SK-N-SH (cell line): ENCODE results near the gene METTL1. TPM values are rescaled to one million over a fixed set of nuclear protein-coding genes. Genes with fewer than 3 reads are reported as not detected.

Experiments
- CTCF ChIA-PET: fragments of 300-600, 350-600 bp; formaldehyde crosslinking; extraction: SDS; loops from one replicate; lab custom pipeline; 2021; lab: Yijun Ruan, JAX
- POLR2A ChIA-PET: fragments of 350-600 bp; sonication (Branson Sonifier 250); formaldehyde crosslinking; extraction: SDS; loops from one replicate; lab custom pipeline; 2020; ENCODE audit warnings: antibody characterized with exemption, inconsistent platforms; lab: Yijun Ruan, JAX
- DNase-seq: peaks from one replicate; pipeline ENCODE4 v3.0.0; 2012
- H2AFZ ChIP-seq: fragments of 200-600 bp; sonication (generic); 2 replicates; pipeline ENCODE4 v1.8.1; 2016; ENCODE audit warnings: antibody characterized with exemption, mild to moderate bottlenecking, low read depth
- H3F3A ChIP-seq: fragments of 200-600 bp; sonication (generic); replicated peaks from 2 replicates; pipeline ENCODE3; 2016; ENCODE audit warnings: antibody characterized with exemption, mild to moderate bottlenecking; ENCODE audit not compliant: insufficient read depth
- H3K27ac ChIP-seq, 2 experiments: fragments of 200-500 bp in 1 of 2; fragments of 200-600 bp in 1 of 2; sonication (Bioruptor generic) in 1 of 2; sonication (generic), shearing (Covaris generic) in 1 of 2; 2 replicates each; pipeline versions ENCODE4 v1.5.1 to v1.6.1; 2014 to 2016; ENCODE audit warnings: low read depth in 2 of 2, inconsistent platforms in 1 of 2, low read length in 1 of 2, mild to moderate bottlenecking in 1 of 2, mixed read lengths in 1 of 2
- H3K27me3 ChIP-seq: fragments of 200-600 bp; sonication (generic), shearing (Covaris generic); 2 replicates; pipeline ENCODE4 v1.6.1; 2016; ENCODE audit warnings: mixed run types; ENCODE audit not compliant: insufficient read depth
- H3K36me3 ChIP-seq, 2 experiments: fragments of 200-500 bp in 1 of 2; fragments of 200-600 bp in 1 of 2; sonication (Bioruptor generic) in 1 of 2; sonication (generic) in 1 of 2; replicated peaks in 1 of 2; 2 replicates each; pipeline versions ENCODE3 to v1.5.1; 2014 to 2016; ENCODE audit warnings: low read length in 1 of 2, mild to moderate bottlenecking in 1 of 2; ENCODE audit not compliant: insufficient read depth in 2 of 2, control insufficient read depth in 1 of 2
- H3K4me1 ChIP-seq, 2 experiments: fragments of 200-500 bp in 1 of 2; fragments of 200-600 bp in 1 of 2; sonication (Bioruptor generic) in 1 of 2; sonication (generic), shearing (Covaris generic) in 1 of 2; 2 replicates each; pipeline versions ENCODE4 v1.5.1 to v1.6.1; 2014 to 2016; ENCODE audit warnings: low read depth in 1 of 2, low read length in 1 of 2, mixed run types in 1 of 2; ENCODE audit not compliant: insufficient read depth in 2 of 2, control insufficient read depth in 1 of 2
- H3K4me2 ChIP-seq: fragments of 200-600 bp; sonication (generic), shearing (Covaris generic); 2 replicates; pipeline ENCODE4 v1.6.1; 2017; ENCODE audit warnings: mixed run types
- H3K4me3 ChIP-seq, 2 experiments: fragments of 200-500 bp in 1 of 2; fragments of 200-600 bp in 1 of 2; sonication (Bioruptor generic) in 1 of 2; sonication (generic), shearing (Covaris generic) in 1 of 2; 2 replicates each; pipeline versions ENCODE4 v1.5.1 to v1.8.1; 2014 to 2016; ENCODE audit warnings: low read depth in 2 of 2, inconsistent platforms in 1 of 2, low read length in 1 of 2, mild to moderate bottlenecking in 1 of 2, mixed read lengths in 1 of 2, moderate library complexity in 1 of 2
- H3K79me2 ChIP-seq: fragments of 200-600 bp; sonication (generic); 2 replicates; pipeline ENCODE4 v1.8.1; 2017; ENCODE audit warnings: mild to moderate bottlenecking; ENCODE audit not compliant: insufficient read depth
- H3K9ac ChIP-seq: fragments of 200-600 bp; sonication (generic); 2 replicates; pipeline ENCODE4 v1.6.1; 2017; ENCODE audit warnings: mixed run types
- H3K9me2 ChIP-seq: fragments of 200-600 bp; sonication (generic); 2 replicates; pipeline ENCODE4 v1.6.1; 2017; ENCODE audit warnings: mixed run types
- H3K9me3 ChIP-seq: fragments of 200-600 bp; sonication (generic); 2 replicates; pipeline ENCODE4 v1.6.1; 2017; ENCODE audit warnings: mixed run types, mild to moderate bottlenecking, moderate library complexity
- H4K20me1 ChIP-seq: fragments of 200-600 bp; sonication (generic); 2 replicates; pipeline ENCODE4 v1.6.1; 2017; ENCODE audit warnings: mild to moderate bottlenecking, mixed run types; ENCODE audit not compliant: insufficient read depth
- CTCF ChIP-seq: fragments of 200-600 bp; sonication (generic); IDR thresholded peaks from 2 replicates; pipeline ENCODE4 v1.6.1; 2017; ENCODE audit warnings: antibody characterized with exemption, mild to moderate bottlenecking, moderate library complexity
- ELF1 ChIP-seq: IDR thresholded peaks from 2 replicates; pipeline ENCODE4 v1.4.0; 2012
- EP300 ChIP-seq, 2 experiments: IDR thresholded peaks; 2 replicates each; pipeline versions ENCODE4 v1.4.0 to v1.6.1; 2012; ENCODE audit warnings: borderline replicate concordance in 1 of 2, low read depth in 1 of 2, low read length in 1 of 2
- FOXJ3 ChIP-seq: sonication (generic); formaldehyde crosslinking; IDR thresholded peaks from 2 replicates; pipeline ENCODE4 v1.5.1; 2020; ENCODE audit warnings: mild to moderate bottlenecking, missing genetic modification reagents
- FOXM1 ChIP-seq: IDR thresholded peaks from 2 replicates; pipeline ENCODE4 v1.4.0; 2012; ENCODE audit warnings: low read depth, mild to moderate bottlenecking
- GABPA ChIP-seq: IDR thresholded peaks from 2 replicates; pipeline ENCODE4 v1.4.0; 2012; ENCODE audit warnings: low read depth, mild to moderate bottlenecking
- IRF3 ChIP-seq: fragments of 150-350 bp; IDR thresholded peaks from 2 replicates; pipeline ENCODE4 v1.6.1; 2016; ENCODE audit warnings: mild to moderate bottlenecking, low read depth, low read length
- JUND ChIP-seq: IDR thresholded peaks from 2 replicates; pipeline ENCODE4 v1.4.0; 2012
- MAX ChIP-seq: IDR thresholded peaks from 2 replicates; pipeline ENCODE4 v1.4.0; 2012; ENCODE audit warnings: low read depth
- MEF2A ChIP-seq: IDR thresholded peaks from 2 replicates; pipeline ENCODE4 v1.4.0; 2012; ENCODE audit warnings: low read depth, borderline replicate concordance
- NFIC ChIP-seq: IDR thresholded peaks from 2 replicates; pipeline ENCODE4 v1.4.0; 2012; ENCODE audit warnings: borderline replicate concordance
- NRF1 ChIP-seq: IDR thresholded peaks from 2 replicates; pipeline ENCODE4 v1.6.1; 2012; ENCODE audit warnings: low read depth, mild to moderate bottlenecking, low read length
- PBX3 ChIP-seq: IDR thresholded peaks from 2 replicates; pipeline ENCODE4; 2012
- POLR2AphosphoS5 ChIP-seq: IDR thresholded peaks from 2 replicates; pipeline ENCODE4 v1.6.1; 2012; ENCODE audit warnings: low read depth, low read length
- RAD21 ChIP-seq: IDR thresholded peaks from 2 replicates; pipeline ENCODE4 v1.6.1; 2012; ENCODE audit warnings: mild to moderate bottlenecking, low read length
- RCOR1 ChIP-seq: fragments of 150-350 bp; IDR thresholded peaks from 2 replicates; pipeline ENCODE4 v1.6.1; 2017; ENCODE audit warnings: antibody characterized with exemption, low read length
- RFX5 ChIP-seq: IDR thresholded peaks from 2 replicates; pipeline ENCODE4 v1.6.1; 2012; ENCODE audit warnings: mild to moderate bottlenecking, improper control_type of control experiment, low read length
- SIN3A ChIP-seq: IDR thresholded peaks from 2 replicates; pipeline ENCODE4 v1.6.1; 2012; ENCODE audit warnings: low read depth, mild to moderate bottlenecking, low read length, moderate library complexity, borderline replicate concordance
- TAF1 ChIP-seq: IDR thresholded peaks from 2 replicates; pipeline ENCODE4 v1.6.1; 2012; ENCODE audit warnings: low read depth, mild to moderate bottlenecking, low read length, moderate library complexity, borderline replicate concordance
- TCF12 ChIP-seq: IDR thresholded peaks from 2 replicates; pipeline ENCODE4 v1.4.0; 2012
- USF1 ChIP-seq: IDR thresholded peaks from 2 replicates; pipeline ENCODE4 v1.4.0; 2012; ENCODE audit warnings: low read depth, borderline replicate concordance
- YY1 ChIP-seq: IDR thresholded peaks from 2 replicates; pipeline ENCODE4 v1.4.0; 2012; ENCODE audit warnings: low read depth, mild to moderate bottlenecking
- ZBTB33 ChIP-seq: IDR thresholded peaks from 2 replicates; pipeline ENCODE4 v1.4.0; 2012; ENCODE audit warnings: low read depth, borderline replicate concordance
- WGBS: methylation state at CpG from one replicate; pipeline ENCODE4 v1.1.6; 2017; ENCODE audit warnings: low lambda C conversion rate; 5-methylcytosine and 5-hydroxymethylcytosine counted together
- polyA plus RNA-seq, 3 experiments: library from polyadenylated mRNA; depleted of rRNA; stranded (reverse); fragments of >200 nt; gene quantifications; 2 replicates each; pipeline ENCODE4 v1.2.3, GENCODE V29; 2012

Gene METTL1
- polyA plus RNA-seq, 1 of the 3 experiments (the other 2 are of a cell fraction): 28.0 TPM

GRCh38 chr12:57751788-57752667 is 19.9 kb downstream of the METTL1 start, which contains the start of gene CDK4:
Gene CDK4 (minus strand): TSS chr12:57752310. CDS start chr12:57751717, 593 bp downstream.
- Histone ChIP-seq H3K36me3 (peaks cover 20 to 40% of the 10 kb centered on the region in 2 experiments), H3F3A (peaks cover 31% of the 10 kb centered on the region), H3K4me1 (peaks cover 8 to 37% of the 10 kb centered on the region in 2 experiments), H2AFZ (peak within 1 kb of the TSS; percentile 90), H3K27me3 (no peaks in the 10 kb centered on the region), H3K9me2 (no peaks in the 10 kb centered on the region), H3K4me3 (peak within 1 kb of the TSS; percentile 85 to 88), H4K20me1 (no peaks in the 10 kb centered on the region), H3K9ac (peak within 1 kb of the TSS; percentile 96), H3K79me2 (peaks cover 38% of the 10 kb centered on the region), H3K4me2 (peak within 1 kb of the TSS; percentile 92), H3K27ac (peak within 1 kb of the TSS; percentile 85 to 89), H3K9me3 (no peaks in the 10 kb centered on the region)
- POLR2A ChIA-PET: interaction anchor here (1.0 to 1.1 kb wide), 3 partner anchors 15 to 1530 kb away, joined by 3 to 7 read pairs (median 3); partner anchors contain the start of gene RNF41
- under 1% methylated on average over 25 of the region's 58 CpGs for WGBS
- CTCF ChIA-PET: interaction anchor here (1.0 to 1.1 kb wide), 3 partner anchors 14 to 31 kb away, joined by 4 to 6 read pairs (median 5); partner anchors contain the start of gene TSFM
- DNase-seq: peak; percentile 97
- TF ChIP-seq ELF1 (no peak), RAD21 (no peak), POLR2AphosphoS5 (0 out of 2 replicates have a peak, but pooled peaks have one; percentile 32), ZBTB33 (0 out of 2 replicates have a peak, but pooled peaks have one; percentile 12), CTCF (no peak), PBX3 (peak; percentile 60; the same call in 1 of the 2 replicates), TAF1 (peak; percentile 74), SIN3A (peak; percentile 91; the same call in 1 of the 2 replicates), RFX5 (peak; percentile 96), GABPA (peak; percentile 76), USF1 (peak; percentile 100), NRF1 (peak; percentile 69), YY1 (no peak; the same call in 1 of the 2 replicates), FOXJ3 (CRISPR knock-in tag) (peak; percentile 70; the same call in 1 of the 2 replicates), TCF12 (peak; percentile 39; the same call in 1 of the 2 replicates), RCOR1 (peak; percentile 75), MAX (peak; percentile 98), NFIC (peak; percentile 38; the same call in 1 of the 2 replicates), JUND (no peak), EP300 (IDR thresholded peaks at IDR 0.05; ENCODE audit: borderline replicate concordance in 1 of 2, low read depth in 1 of 2, low read length in 1 of 2) (peak; percentile 70 to 89; a peak in 3 of 4 replicates), MEF2A (no peak), IRF3 (no peak), FOXM1 (no peak; the same call in 1 of the 2 replicates)
